H9 (cell line): ENCODE results near the gene FCRL6. TPM values are rescaled to one million over a fixed set of nuclear protein-coding genes. Genes with fewer than 3 reads are reported as not detected.

Experiments
- DNase-seq: peaks from one replicate; pipeline ENCODE4 v3.0.0-alpha.2; 2017
- H2AFZ ChIP-seq: one replicate; pipeline ENCODE4 v1.6.1; 2013; ENCODE audit warnings: mild to moderate bottlenecking, low read length, control low read depth, moderate library complexity
- H2AK5ac ChIP-seq: 2 replicates; pipeline ENCODE4 v1.6.1; 2013; ENCODE audit warnings: low read length, control low read depth, mixed read lengths; ENCODE audit not compliant: insufficient read length
- H2BK120ac ChIP-seq: one replicate; pipeline ENCODE4 v1.6.1; 2013; ENCODE audit warnings: low read depth, mild to moderate bottlenecking, low read length, control low read depth, inconsistent platforms; ENCODE audit not compliant: poor library complexity, severe bottlenecking
- H2BK12ac ChIP-seq: 2 replicates; pipeline ENCODE4 v1.6.1; 2013; ENCODE audit warnings: low read length, control low read depth, mixed read lengths, low read depth; ENCODE audit not compliant: insufficient read length
- H2BK15ac ChIP-seq: 2 replicates; pipeline ENCODE4 v1.6.1; 2013; ENCODE audit warnings: low read depth, low read length, control low read depth
- H2BK20ac ChIP-seq: one replicate; pipeline ENCODE4 v1.6.1; 2013; ENCODE audit warnings: low read depth, mild to moderate bottlenecking, low read length, control low read depth, inconsistent platforms; ENCODE audit not compliant: poor library complexity, severe bottlenecking
- H2BK5ac ChIP-seq: 2 replicates; pipeline ENCODE4 v1.6.1; 2013; ENCODE audit warnings: low read length, control low read depth, mixed read lengths; ENCODE audit not compliant: insufficient read length
- H3K14ac ChIP-seq: 2 replicates; pipeline ENCODE4 v1.6.1; 2013; ENCODE audit warnings: low read length, control low read depth; ENCODE audit not compliant: insufficient read depth
- H3K18ac ChIP-seq: 2 replicates; pipeline ENCODE4 v1.6.1; 2013; ENCODE audit warnings: low read depth, mild to moderate bottlenecking, mixed read lengths, low read length, control low read depth; ENCODE audit not compliant: insufficient read length
- H3K23ac ChIP-seq: 2 replicates; pipeline ENCODE4 v1.6.1; 2013; ENCODE audit warnings: low read length, control low read depth, mixed read lengths, low read depth; ENCODE audit not compliant: insufficient read length
- H3K23me2 ChIP-seq: 2 replicates; pipeline ENCODE4 v1.6.1; 2013; ENCODE audit warnings: low read depth, mild to moderate bottlenecking, mixed read lengths, low read length, control low read depth; ENCODE audit not compliant: insufficient read length, poor library complexity, severe bottlenecking
- H3K27ac ChIP-seq: 2 replicates; pipeline ENCODE4 v1.5.1; 2013; ENCODE audit warnings: low read length, control low read depth, mixed read lengths, low read depth; ENCODE audit not compliant: insufficient read length
- H3K27me3 ChIP-seq: 2 replicates; pipeline ENCODE4 v1.6.1; 2013; ENCODE audit warnings: low read length, control low read depth, inconsistent platforms; ENCODE audit not compliant: insufficient read depth
- H3K4ac ChIP-seq: 2 replicates; pipeline ENCODE4 v1.6.1; 2013; ENCODE audit warnings: low read depth, mild to moderate bottlenecking, control low read depth, inconsistent platforms, low read length, moderate library complexity
- H3K4me1 ChIP-seq: 2 replicates; pipeline ENCODE4 v1.6.1; 2013; ENCODE audit warnings: low read length, control low read depth, inconsistent platforms; ENCODE audit not compliant: insufficient read depth
- H3K4me2 ChIP-seq: 2 replicates; pipeline ENCODE4 v1.6.1; 2013; ENCODE audit warnings: low read length, control low read depth, mixed read lengths; ENCODE audit not compliant: insufficient read length, insufficient read depth
- H3K56ac ChIP-seq: 2 replicates; pipeline ENCODE4 v1.6.1; 2013; ENCODE audit warnings: low read depth, mild to moderate bottlenecking, mixed read lengths, low read length, control low read depth; ENCODE audit not compliant: insufficient read length
- H3K79me1 ChIP-seq: 2 replicates; pipeline ENCODE4 v1.6.1; 2013; ENCODE audit warnings: low read depth, mild to moderate bottlenecking, moderate library complexity, low read length, control low read depth, inconsistent platforms; ENCODE audit not compliant: insufficient read depth, poor library complexity, severe bottlenecking
- H3K79me2 ChIP-seq: 2 replicates; pipeline ENCODE4 v1.6.1; 2013; ENCODE audit warnings: low read length, control low read depth, inconsistent platforms; ENCODE audit not compliant: insufficient read depth
- H3K9ac ChIP-seq: 2 replicates; pipeline ENCODE4 v1.6.1; 2013; ENCODE audit warnings: low read length, control low read depth, mixed read lengths; ENCODE audit not compliant: insufficient read length; ENCODE audit errors: extremely low read depth
- H3K9me3 ChIP-seq: one replicate; pipeline ENCODE4 v1.6.1; 2013; ENCODE audit warnings: low read depth, low read length, inconsistent platforms; ENCODE audit not compliant: control insufficient read depth
- H3T11ph ChIP-seq: one replicate; pipeline ENCODE4 v1.6.1; 2013; ENCODE audit warnings: mild to moderate bottlenecking, low read length, control low read depth, inconsistent platforms
- H4K20me1 ChIP-seq: one replicate; pipeline ENCODE4 v1.6.1; 2013; ENCODE audit not compliant: control insufficient read depth, insufficient read length, insufficient read depth
- H4K5ac ChIP-seq: 2 replicates; pipeline ENCODE4 v1.6.1; 2013; ENCODE audit warnings: low read depth, mild to moderate bottlenecking, mixed read lengths, low read length, control low read depth; ENCODE audit not compliant: insufficient read length
- H4K8ac ChIP-seq: replicated peaks from 2 replicates; pipeline ENCODE4 v1.6.1; 2013; ENCODE audit warnings: low read length, control low read depth, mixed read lengths, low read depth; ENCODE audit not compliant: insufficient read length
- H4K91ac ChIP-seq: 2 replicates; pipeline ENCODE4 v1.6.1; 2013; ENCODE audit warnings: low read depth, mild to moderate bottlenecking, moderate library complexity, mixed read lengths, low read length, control low read depth; ENCODE audit not compliant: insufficient read length
- H3K27ac Mint-ChIP-seq, 3 experiments: 2 replicates in 2 of 3; 3 replicates in 1 of 3; pipeline ENCODE4 v1.8.0; 2020 to 2021; ENCODE audit warnings: mixed read lengths in 3 of 3, mild to moderate bottlenecking in 1 of 3, moderate library complexity in 1 of 3
- H3K27me3 Mint-ChIP-seq: 2 replicates; pipeline ENCODE4 v1.8.0; 2021; ENCODE audit warnings: low read depth, mild to moderate bottlenecking, moderate library complexity, mixed read lengths
- H3K36me3 Mint-ChIP-seq, 3 experiments: 2 replicates in 2 of 3; 3 replicates in 1 of 3; pipeline ENCODE4 v1.8.0; 2020 to 2021; ENCODE audit warnings: low read depth in 3 of 3, mixed read lengths in 3 of 3; ENCODE audit not compliant: insufficient read depth in 1 of 3
- H3K4me1 Mint-ChIP-seq, 2 experiments: 2 replicates each; pipeline ENCODE4 v1.8.0; 2020; ENCODE audit warnings: mixed read lengths in 2 of 2
- H3K4me3 Mint-ChIP-seq, 2 experiments: 2 replicates in 1 of 2; 3 replicates in 1 of 2; pipeline ENCODE4 v1.8.0; 2020 to 2021; ENCODE audit warnings: mild to moderate bottlenecking in 2 of 2, mixed read lengths in 2 of 2, moderate library complexity in 1 of 2
- H3K9me3 Mint-ChIP-seq, 2 experiments: 2 replicates in 1 of 2; 3 replicates in 1 of 2; pipeline ENCODE4 v1.8.0; 2020; ENCODE audit warnings: mild to moderate bottlenecking in 2 of 2, mixed read lengths in 2 of 2, moderate library complexity in 1 of 2
- CTCF ChIP-seq: fragments of 200-600 bp; sonication (generic); conservative IDR thresholded peaks from 3 replicates; pipeline ENCODE4 v1.8.0; 2021; ENCODE audit warnings: antibody characterized with exemption, mild to moderate bottlenecking
- WGBS: extraction: QIAGEN DNeasy Blood & Tissue Kit; methylation state at CpG from one replicate; pipeline ENCODE4 v1.1.7; 2013; ENCODE audit warnings: missing lambda C conversion rate, low lambda C conversion rate, mixed read lengths; ENCODE audit not compliant: insufficient read length; ENCODE audit errors: extremely low coverage; 5-methylcytosine and 5-hydroxymethylcytosine counted together
- total RNA-seq: library from RNA; stranded (reverse); gene quantifications from 2 replicates; pipeline ENCODE4 v1.2.1, GENCODE V29; 2021

FCRL6 gene
- total RNA-seq, 1 experiment from 2014 or later = not detected

GRCh38 chr1:159828176-159828575 is 26.0 kb downstream of the FCRL6 start:
- Mint-ChIP-seq H3K27ac (no peak overlapping the region), H3K27me3 (peaks cover 48% of the 10 kb centered on the region), H3K36me3 (no peaks in the 10 kb centered on the region), H3K4me1 (peaks cover 23 to 26% of the 10 kb centered on the region in 2 experiments), H3K4me3 (no peak overlapping the region), H3K9me3 (no peaks in the 10 kb centered on the region)
- no peak for TF ChIP-seq CTCF
- Histone ChIP-seq H2BK12ac (no peak overlapping the region), H3K4ac (no peak overlapping the region), H3K27me3 (no peaks in the 10 kb centered on the region), H2BK15ac (no peak overlapping the region; the same call in 1 of the 2 replicates), H2BK5ac (no peak overlapping the region), H4K91ac (no peak overlapping the region), H3K27ac (no peak overlapping the region), H3K4me2 (no peak overlapping the region), H3K56ac (no peak overlapping the region), H3K79me1 (no peaks in the 10 kb centered on the region), H3K4me1 (no peaks in the 10 kb centered on the region), H2AFZ (no peak overlapping the region), H3K14ac (no peak overlapping the region), H2AK5ac (no peak overlapping the region), H3K23me2 (no peaks in the 10 kb centered on the region), H4K20me1 (no peaks in the 10 kb centered on the region), H3T11ph (no peak overlapping the region), H3K79me2 (no peaks in the 10 kb centered on the region), H3K9me3 (no peaks in the 10 kb centered on the region), H2BK120ac (no peak overlapping the region), H4K5ac (no peak overlapping the region), H2BK20ac (no peak overlapping the region), H4K8ac (no peak overlapping the region), H3K23ac (no peak overlapping the region), H3K9ac (no peak overlapping the region), H3K18ac (no peak overlapping the region)
- no peak for DNase-seq
- no CpG with 5 or more reads among the region's 3 CpGs for WGBS
